ENCODE measurements around the gene CCDC192.

- TF ChIP-seq CTCF (IDR thresholded peaks at IDR 0.05; ENCODE audit: insufficient read depth, low read length, poor library complexity, severe bottlenecking) (no peak), EZH2phosphoT487 (conservative IDR thresholded peaks at IDR 0.05; ENCODE audit: low read length) (no peak)
Observed at GRCh38 chr5:127980843-127981242, 277.7 kb downstream of the CCDC192 start.

Measured in SU-DHL-6 (cell line).